Activated CD8-positive, alpha-beta memory T cell treated with anti-CD3 and anti-CD28 coated beads, Interleukin-2, amount 50 U/mL, for 24 hours (primary cell): Measurements from ENCODE around the gene POLR1B.
"Not testable (repeated sequence)": the region's sequence is repeated elsewhere in the genome, so short reads cannot be mapped to it uniquely, and the experiment has no call there.

Experiments
- DNase-seq: peaks from one replicate; pipeline ENCODE4 v3.0.0-alpha.2; 2020; ENCODE audit errors: extremely low read depth

The POLR1B gene

GRCh38 chr2:112540906-112541305 is 1.4 kb upstream of the POLR1B start:
- no peak for DNase-seq

DNA sequence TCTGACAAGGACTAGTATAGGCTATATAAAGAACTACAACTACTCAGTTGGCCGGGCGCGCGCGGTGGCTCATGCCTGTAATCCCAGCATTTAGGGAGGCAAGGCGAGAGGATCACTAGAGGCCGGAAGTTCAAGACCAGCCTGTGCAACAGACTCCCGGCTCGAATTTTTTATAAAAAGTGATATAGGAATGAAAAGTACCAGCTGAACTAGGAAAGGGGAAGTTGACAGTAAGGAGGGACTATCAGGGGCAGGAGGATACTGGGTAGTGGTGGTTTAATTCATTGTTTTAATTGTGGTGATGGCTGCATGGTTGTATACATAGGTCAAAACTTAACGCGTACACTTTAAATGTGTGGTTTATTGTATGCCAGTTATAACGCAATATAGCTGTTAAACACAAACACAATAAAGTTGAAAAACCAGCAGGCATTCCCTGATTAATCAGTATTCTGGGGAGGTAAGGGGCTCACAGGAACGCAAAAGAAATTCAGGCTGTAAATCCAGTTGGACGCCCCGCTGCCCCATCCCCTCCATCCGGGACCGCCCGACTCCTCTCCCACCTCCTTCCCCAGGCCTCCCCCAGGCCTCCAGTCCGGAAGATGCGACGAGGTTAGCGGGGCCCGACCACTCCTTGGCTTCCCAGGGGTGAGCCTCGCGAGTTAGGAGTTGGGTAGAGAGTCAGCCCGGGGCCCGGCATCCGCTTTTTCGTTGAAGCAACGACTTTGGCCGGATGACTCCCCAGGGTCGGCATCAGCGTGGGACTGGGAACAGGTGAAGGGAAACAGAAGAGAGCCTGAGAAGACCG is 746 bp upstream of the POLR1B start:
- peak; percentile 30 for DNase-seq

DNA sequence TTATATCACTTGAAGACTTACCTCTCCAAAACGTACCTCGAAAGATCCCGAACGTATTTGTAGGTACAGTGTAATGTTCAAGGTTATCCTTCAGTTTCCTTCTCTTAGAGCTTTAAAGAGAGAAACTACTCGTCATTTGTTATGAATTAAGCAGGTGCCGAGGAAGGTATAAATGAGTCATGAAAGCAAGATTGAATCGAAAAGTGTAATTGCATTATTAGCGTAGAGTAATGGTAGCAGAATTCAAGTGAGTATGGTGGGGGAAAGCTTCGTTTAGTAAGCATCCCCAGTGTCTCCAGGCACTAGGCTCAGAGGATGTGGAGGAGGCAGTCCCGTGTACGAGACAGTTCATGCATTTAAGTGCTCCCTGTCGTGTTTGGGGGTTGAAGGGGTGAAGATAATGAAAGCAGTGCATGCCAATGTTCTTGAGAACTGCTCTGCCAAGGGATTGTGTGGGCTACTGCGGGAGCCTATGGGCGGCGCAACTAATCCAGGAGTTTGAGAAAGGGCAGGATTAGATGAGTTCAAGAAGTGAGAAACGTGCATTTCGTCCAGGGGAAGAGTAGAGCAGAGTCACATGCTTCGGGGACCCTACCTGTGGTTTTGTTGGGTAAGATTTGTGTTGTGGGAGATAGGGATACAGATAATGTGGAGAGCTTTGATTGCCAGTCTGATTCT is 858 bp downstream of the POLR1B start:
- DNase-seq, result no peak

DNA sequence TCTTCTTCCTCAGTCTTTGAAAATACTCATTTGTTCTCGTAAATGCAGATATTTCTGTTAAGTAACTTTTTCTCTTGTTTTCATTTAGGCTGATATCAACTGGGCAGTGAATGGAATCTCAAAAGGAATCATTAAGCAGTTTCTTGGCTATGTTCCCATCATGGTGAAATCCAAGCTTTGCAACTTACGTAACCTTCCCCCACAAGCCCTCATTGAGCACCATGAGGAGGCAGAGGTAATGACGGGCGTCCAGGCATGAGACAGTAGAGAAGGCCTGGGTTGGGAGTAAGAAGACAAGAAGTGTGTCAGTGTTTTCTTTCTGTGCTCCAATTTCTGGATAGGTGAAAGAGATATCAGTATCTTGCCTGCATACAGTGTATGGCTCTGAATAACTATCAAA is 5.1 kb downstream of the POLR1B start:
- DNase-seq, result no peak

- no peak for DNase-seq
Observed at GRCh38 chr2:112548980-112549379, 6.7 kb downstream of the POLR1B start.

- DNase-seq, result no peak
Observed at GRCh38 chr2:112566104-112566503, 23.8 kb downstream of the POLR1B start.

DNA sequence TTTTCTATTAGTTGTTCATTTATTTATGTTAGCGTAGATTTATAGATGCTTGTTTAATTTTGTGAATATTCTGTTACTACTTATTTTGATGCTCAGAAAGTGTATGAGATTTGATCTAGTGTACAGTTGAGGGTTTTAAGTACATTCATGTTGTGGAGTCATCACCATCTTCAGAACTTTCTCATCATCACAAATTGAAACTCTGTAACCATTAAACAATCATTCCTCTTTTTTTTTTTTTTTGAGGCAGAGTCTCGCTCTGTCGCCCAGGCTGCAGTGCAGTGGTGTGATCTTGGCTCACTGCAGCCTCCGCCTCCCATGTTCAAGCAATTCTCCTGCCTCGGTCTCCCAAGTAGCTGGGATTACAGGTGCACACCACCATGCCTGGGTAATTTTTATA is 24.2 kb downstream of the POLR1B start:
- DNase-seq, result not testable (repeated sequence)

GRCh38 chr2:112572005-112572404 is 29.7 kb downstream of the POLR1B start:
- DNase-seq, result no peak

DNA sequence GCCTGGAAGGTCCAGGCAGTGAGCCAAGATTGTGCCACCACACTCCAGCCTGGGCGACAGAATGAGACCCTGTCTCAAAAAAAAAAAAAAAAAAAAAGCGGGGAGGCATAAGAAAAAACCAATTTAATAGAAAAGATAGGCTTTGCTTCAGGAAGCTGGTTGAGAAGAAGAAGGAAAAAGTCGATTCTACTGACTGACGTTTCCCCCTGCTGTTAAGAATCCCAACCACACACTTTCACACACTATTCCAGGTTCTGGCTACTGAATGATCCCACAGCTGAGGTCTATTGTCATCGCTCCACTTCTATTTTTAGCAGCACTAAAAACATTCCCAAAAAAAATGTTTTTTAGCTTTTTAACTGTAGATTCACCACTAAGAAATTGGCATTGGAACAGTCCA is 35.5 kb downstream of the POLR1B start:
- DNase-seq, result no peak

DNA sequence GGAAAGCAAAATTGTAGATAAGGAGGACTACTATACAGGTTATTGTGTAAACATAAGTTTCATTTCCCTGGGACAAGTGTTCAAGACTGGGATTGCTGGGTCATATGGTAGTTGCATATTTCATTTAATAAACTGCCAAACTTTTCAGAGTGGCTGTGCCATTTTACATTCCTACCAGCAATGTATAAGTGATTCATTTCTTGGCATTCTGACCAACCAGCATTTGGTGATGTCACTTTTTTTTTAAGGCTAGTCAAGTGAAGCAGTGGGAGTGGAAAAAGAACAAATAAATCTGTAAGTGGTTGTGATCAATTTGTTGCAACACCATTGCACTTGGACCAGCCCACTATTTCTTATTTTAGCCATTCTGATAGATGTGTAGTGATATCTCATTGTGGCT is 37.0 kb downstream of the POLR1B start:
- DNase-seq, result no peak

GRCh38 chr2:112580084-112580483 is 37.8 kb downstream of the POLR1B start:
- no peak for DNase-seq

- DNase-seq, result peak; percentile 20
Observed at GRCh38 chr2:112582314-112582746, 40.1 kb downstream of the POLR1B start.

DNA sequence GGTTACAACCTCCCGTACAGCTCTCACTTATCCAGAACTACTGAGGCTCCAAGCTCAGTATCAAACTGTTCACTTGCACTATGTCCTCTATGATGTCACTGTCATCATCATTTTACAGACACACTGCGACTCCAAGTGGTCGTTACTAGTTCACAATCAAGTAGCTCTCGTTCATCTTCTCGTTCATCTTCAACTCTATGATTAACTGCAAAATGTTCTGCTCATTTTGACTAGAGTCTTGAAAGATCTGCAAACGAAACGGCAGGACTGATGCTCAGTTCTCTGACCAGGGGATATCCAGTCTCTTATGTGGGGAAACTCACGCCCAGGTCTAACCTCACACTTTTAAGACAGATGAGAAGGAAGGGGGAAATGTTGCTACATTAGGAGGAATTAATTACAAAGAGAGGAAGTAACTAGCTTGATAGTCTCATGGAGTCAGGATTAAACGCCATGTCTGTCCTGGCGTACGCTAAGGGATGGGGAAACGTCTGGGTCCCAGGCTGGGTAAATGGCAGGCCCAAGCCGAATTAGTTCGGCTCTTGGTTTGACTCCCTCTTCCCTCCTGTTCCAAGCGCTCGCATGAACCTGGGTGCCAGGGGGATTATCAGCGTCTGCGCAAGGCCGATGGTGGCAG is 41.4 kb downstream of the POLR1B start:
- no peak for DNase-seq

DNA sequence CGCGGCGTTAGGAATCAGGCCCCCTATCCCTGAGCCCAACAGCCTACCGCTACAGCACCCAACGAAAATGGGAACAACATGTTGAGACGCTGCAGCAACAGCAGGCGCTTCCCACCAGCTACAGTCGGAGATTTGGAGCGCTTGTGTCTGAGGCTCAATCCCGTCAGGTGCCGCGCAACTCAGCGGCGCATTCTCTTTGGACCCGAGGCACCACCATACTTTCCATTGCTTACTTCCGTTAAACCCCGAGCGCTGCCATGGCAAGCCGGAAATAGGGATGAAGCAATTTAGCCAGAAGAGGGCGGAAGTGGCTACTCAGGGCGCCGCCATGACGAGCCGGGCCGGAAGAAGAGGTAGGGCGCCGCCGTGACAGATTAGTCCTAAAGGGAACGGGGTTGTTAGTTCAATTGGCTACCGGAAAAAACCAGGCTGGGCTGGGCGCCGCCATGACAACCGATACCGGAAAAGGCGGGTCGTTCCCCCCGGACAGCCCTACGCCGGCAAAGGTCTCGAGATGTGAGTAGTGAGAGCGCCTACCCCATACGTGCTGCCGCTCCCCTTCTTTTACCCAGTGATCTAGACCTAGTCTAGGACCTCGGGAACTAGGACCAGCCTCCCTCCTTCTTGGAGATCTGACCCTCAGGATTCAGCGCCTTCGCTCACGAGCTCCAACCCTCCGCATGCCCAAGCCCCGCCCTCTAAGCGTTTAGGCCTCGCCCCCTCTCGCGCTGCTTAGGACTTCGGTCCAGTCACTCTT is 42.0 kb downstream of the POLR1B start, which contains the start of gene CHCHD5:
TSS of gene CHCHD5 (plus strand) at position 476 of the 757 bp plus-strand sequence. CDS start at position 515, 39 bp downstream.
- DNase-seq, result peak; percentile 79

DNA sequence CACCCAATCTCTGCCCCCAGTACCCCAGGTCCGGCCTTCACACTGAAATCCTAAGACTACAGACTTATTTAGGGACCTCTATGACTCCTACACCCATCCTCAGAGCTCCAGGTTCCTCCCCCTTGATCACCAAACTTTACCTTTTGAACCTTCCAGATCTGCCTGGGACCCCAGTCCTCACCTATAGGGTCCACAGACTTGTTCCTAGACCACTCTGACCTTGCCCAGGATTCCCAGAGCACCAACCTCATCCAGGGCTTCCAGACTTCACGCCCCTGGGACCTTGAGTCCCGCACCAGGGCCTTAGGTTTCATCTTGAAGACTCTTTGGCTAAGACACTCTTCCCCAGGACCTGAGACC is 42.6 kb downstream of the POLR1B start:
- DNase-seq, result no peak

DNA sequence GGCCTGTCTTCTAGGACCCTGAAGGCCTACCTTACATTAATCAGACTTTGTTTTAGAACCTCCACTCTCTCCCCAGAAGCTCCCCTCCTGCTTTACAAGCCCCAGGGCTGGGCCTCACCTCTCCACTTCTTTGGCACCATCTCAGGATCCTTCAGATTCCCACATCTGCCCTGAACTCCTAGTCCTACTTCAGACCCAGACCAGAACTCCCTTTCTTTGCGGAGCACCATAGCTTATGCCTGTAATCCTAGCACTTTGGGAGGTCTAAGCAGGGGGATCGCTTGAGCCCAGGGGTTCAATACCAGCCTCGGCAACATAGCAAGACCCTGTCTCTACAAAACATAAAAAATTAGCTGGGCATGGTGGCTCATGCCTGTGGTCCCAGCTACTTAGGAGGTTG is 43.1 kb downstream of the POLR1B start:
- DNase-seq, result no peak

DNA sequence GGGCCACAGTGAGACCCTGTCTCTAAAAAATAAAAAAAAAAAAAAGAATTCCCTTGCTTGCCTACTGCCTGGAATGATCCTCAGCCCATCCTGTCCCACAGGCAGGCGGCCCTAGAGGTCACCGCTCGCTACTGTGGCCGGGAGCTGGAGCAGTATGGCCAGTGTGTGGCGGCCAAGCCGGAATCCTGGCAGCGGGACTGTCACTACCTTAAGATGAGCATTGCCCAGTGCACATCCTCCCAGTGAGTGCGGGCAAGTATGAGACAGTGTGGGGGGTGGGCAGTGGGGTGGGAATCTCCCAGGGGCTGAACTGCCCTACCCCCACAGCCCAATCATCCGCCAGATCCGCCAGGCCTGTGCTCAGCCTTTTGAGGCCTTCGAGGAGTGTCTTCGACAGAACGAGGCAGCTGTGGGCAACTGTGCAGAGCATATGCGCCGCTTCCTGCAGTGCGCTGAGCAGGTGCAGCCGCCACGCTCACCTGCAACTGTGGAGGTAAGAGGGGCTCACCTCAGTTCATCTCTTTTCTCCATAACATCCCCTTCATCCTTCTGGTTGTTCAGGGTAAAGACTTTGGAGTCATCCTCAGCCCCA is 43.7 kb downstream of the POLR1B start:
- DNase-seq, result no peak

DNA sequence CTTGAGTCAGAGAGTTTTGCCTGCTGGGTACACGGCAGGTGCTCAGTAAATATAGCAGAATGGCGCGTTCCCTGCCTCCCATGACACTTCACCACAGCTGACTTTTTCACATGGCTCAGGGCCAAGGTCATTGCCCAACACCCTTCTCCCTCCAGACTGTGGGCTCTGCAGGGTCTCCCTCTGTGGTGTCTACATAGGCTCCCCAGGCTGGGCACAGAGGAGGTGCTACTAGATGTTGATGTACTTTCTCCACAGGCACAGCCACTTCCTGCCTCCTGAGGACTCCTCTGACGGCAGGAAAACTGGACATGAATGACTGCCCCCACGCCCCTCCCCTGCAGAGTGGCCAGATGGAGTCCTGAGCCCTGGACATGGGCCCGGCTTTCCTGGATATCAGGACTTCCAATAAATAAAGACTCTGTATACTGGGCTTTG is 46.4 kb downstream of the POLR1B start:
- no peak for DNase-seq

GRCh38 chr2:112591413-112591812 is 49.1 kb downstream of the POLR1B start:
- DNase-seq, result no peak

DNA sequence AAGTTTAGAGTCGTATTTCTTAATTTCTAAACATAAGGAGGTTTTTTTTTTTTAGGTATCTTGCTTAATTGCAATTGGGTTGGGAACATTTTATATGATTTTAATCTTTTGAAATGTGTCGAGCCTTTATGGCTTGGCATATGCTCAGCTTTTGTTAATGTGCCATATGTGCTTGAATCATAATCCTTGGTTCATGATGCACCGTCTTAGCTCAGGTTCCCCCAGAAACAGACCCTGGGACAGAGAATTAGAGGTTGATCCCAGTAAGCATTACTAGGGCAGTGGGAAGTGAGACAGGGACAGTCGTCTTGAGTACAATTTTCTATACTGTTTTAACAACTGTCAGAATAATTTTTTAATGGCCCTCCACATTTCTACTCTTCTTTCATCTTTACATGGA is 51.5 kb downstream of the POLR1B start:
- no peak for DNase-seq

DNA sequence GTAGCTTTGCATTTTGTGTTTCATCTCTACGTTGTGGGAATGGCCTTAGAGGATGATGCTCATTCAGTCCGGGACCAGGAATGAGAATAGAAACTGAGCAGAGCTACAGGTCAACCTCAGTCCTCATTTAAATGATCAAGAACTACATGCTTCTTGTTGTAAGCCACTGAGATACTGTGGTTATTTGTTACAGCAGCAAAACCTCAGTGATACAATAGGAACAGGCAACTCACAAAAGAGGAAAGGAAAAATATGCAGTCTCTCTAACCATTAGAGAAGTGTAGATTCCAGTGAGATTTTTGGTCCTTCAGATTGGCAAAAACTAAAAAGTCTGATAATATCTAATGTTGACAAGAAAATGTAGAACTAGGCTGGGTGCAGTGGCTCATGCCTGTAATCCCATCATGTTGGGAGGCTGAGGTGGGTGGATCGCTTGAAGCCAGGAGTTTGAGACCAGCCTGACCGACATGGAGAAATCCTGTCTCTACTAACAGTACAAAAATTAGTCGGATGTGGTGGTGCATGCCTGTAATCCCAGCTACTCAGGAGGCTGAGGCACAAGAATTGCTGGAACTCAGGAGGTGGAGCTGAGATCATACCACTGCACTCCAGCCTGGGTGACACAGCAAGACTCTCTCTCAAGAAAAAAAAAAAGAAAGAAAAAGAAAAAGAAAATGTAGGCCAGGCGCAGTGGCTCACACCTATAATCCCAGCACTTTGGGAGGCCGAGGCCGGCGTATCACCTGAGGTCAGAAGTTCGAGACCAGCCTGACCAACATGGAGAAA is 55.5 kb downstream of the POLR1B start:
- no peak for DNase-seq
